Left ventricle myocardium superior (tissue), 1 donor: ENCODE measurements around the gene SLC16A14. TPM values are rescaled to one million over a fixed set of nuclear protein-coding genes. Genes with fewer than 3 reads are reported as not detected.
"Not testable (repeated sequence)": the region's sequence is repeated elsewhere in the genome, so short reads cannot be mapped to it uniquely, and the experiment has no call there.

ENCODE experiments used
- ATAC-seq: fragments of 200-7000 bp; cut with Tn5 transposase; one replicate; pipeline ENCODE4 v1.9.1; 2020; ENCODE audit warnings: mild to moderate bottlenecking, moderate library complexity
- DNase-seq: peaks from one replicate; pipeline ENCODE4 v3.0.0-alpha.2; 2020
- intact Hi-C: fragments of 100-400 bp; cut with micrococcal nuclease; formaldehyde crosslinking; loops from one replicate; pipeline ENCODE4 v1.11.0; 2022
- long read RNA-seq: library from polyadenylated mRNA; unstranded; transcript quantifications from one replicate; pipeline ENCODE4 v2.0.0, GENCODE V29; 2021
- total RNA-seq: library from RNA; stranded (reverse); fragmentation: NEBNext Ultra II Directional; extraction: Animal tissue kit (Norgen Biotek cat#: 25700); gene quantifications from one replicate; pipeline ENCODE4 v1.2.1, GENCODE V29; 2021
- donor health status: DM: no; HTN: yes; CAD: no; lungs with severe emphysema.

SLC16A14 gene, protein sequence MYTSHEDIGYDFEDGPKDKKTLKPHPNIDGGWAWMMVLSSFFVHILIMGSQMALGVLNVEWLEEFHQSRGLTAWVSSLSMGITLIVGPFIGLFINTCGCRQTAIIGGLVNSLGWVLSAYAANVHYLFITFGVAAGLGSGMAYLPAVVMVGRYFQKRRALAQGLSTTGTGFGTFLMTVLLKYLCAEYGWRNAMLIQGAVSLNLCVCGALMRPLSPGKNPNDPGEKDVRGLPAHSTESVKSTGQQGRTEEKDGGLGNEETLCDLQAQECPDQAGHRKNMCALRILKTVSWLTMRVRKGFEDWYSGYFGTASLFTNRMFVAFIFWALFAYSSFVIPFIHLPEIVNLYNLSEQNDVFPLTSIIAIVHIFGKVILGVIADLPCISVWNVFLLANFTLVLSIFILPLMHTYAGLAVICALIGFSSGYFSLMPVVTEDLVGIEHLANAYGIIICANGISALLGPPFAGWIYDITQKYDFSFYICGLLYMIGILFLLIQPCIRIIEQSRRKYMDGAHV
- 4.0 TPM for total RNA-seq
- long read RNA-seq, full-length matches to known transcripts: 3 of 7 reads
- long read RNA-seq, partial matches to known transcripts: 2 of 7 reads
- long read RNA-seq, other reads (novel, unspliced or antisense): 2 of 7 reads

DNA sequence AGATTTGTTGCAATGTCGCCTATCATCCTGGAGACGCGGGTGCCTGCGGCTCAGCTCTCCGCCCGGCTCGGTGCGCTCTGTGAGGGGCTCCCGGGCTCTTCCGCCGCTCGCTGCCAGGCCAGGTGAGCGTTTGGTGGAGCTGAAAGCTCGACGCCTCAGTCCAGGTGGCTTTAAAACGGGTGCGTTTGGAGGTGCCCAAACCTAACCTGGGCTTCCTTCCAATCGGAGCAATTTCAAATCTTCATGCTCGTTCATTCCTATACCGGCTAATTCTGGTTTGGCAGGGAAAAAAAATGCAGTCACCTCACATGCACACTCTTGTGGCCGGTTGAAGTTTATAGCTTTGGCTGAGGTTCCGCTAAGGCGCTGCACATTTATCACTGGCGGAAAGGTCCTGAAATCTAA is at the start of gene SLC16A14:
Gene SLC16A14 (minus strand): TSS at position 274 of the 405 bp plus-strand sequence. CDS start 9,572 bp downstream, outside the sequence.
- ATAC-seq (peak; percentile 70), DNase-seq (no peak)
- intact Hi-C loops: no loop called here

DNA sequence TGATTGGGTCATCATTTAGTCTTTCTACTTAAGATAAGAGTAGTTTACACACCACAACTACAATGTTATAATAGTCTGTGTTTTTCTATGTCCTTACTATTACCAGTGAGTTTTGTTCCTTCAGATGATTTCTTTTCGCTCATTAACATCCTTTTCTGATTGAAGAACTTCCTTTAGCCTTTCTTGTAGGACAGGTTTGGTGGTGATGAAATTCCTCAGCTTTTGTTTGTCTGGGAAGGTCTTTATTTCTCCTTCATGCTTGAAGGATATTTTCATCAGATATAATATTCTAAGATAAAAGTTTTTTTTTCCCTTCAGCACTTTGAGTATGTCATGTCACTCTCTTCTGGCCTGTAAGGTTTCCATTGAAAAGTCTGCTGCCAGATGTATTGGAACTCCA is 38.0 kb upstream of the SLC16A14 start:
- no peak for ATAC-seq
- no peak for DNase-seq
- intact Hi-C loops: no loop called here

DNA sequence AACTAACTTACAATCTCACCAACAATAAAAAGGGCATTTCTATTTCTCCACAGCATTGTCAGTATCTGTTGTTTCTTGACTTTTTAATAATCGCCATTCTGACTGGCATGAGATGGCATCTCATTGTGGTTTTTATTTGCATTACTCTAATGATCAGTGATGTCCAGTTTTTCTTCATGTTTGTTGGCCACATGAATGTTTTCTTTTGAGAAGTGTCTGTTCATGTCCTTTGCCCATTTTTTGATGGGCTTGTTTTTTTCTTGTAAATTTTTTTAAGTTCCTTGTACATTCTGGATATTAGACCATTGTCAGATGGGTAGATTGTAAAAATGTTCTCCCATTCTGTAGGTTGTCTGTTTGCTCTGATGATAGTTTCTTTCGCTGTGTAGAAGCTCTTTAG is 33.2 kb upstream of the SLC16A14 start:
- DNase-seq, ATAC-seq, intact Hi-C loops: not testable (repeated sequence)

DNA sequence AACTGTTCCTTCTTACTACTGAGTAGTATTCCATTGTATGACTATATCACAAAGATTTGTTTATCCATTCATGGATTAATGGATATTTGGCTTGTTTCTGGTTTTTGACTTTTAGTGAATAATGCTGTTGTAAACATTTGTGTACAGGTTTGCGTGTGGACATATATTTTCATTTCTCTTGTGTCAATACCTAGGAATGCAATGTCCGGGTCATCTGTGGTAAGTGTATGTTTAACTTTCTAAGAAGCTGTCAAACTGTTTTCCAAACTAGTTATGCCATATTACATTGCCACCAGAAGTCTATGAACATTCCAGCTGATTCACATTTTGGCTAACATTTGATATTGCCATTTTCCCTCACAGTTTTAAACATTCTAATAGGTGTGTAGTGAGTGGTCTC is 29.1 kb upstream of the SLC16A14 start:
- DNase-seq (no peak), ATAC-seq (no peak)
- intact Hi-C loops: no loop called here

DNA sequence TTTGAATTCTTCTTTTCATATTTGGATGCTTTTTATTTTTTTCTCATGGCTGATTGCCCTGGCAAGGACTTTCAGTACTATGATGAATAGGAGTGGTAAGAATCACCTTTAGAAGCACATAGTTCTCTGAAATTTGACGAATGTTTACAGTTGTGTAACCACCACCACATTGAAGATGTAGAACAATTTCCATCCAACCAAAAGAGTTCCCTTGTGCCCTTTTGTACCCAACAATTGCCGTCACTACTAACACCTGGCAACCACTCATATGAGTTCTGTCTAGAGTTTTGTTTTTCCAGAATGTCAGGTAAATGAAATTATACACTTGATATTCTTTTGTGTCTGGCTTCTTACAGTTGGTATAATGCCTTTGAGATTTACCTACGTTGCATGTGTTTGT is 28.7 kb upstream of the SLC16A14 start:
- no peak for DNase-seq
- intact Hi-C loops: no loop called here
- no peak for ATAC-seq

DNA sequence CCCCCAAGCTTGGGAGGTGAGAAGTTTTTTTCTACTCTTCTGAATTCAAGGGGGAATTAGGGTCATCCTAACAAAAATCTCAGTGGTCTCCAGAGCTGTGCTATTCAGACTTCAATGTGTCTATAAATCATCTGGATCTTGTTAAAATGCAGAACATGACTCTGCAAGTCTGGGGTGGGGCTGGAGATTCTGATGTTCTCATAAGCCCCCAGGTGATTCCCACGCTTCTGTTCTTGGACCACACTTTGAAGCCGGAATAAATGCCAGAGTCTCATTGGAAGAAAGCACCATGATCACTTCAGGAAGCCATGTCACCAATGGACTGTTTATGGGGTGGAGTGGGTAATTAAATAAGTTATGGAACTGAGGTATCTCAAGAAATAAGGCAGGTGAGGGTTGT is 22.2 kb upstream of the SLC16A14 start:
- intact Hi-C loops: no loop called here
- ATAC-seq (no peak), DNase-seq (no peak)

DNA sequence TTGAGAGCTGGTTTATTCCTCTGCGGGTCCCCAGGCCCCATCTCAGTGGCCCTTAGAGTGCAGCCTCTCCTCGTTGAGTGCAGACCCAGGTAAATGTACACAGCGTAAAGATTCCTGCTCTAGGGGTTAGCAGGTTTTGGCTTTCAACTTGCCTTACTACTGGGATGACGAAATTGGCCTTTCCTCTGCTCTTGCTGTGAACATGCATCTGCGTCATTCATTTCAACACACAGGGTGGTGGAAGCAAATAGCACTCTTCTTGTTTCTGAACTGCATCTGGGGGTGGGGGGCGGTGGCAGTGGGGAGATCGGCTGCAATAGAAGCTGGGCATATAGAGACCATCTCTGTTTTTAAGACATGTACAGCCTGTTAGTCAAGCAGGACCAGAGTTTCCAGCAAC is 16.5 kb upstream of the SLC16A14 start:
- DNase-seq (no peak), ATAC-seq (no peak)
- intact Hi-C loops: no loop called here

DNA sequence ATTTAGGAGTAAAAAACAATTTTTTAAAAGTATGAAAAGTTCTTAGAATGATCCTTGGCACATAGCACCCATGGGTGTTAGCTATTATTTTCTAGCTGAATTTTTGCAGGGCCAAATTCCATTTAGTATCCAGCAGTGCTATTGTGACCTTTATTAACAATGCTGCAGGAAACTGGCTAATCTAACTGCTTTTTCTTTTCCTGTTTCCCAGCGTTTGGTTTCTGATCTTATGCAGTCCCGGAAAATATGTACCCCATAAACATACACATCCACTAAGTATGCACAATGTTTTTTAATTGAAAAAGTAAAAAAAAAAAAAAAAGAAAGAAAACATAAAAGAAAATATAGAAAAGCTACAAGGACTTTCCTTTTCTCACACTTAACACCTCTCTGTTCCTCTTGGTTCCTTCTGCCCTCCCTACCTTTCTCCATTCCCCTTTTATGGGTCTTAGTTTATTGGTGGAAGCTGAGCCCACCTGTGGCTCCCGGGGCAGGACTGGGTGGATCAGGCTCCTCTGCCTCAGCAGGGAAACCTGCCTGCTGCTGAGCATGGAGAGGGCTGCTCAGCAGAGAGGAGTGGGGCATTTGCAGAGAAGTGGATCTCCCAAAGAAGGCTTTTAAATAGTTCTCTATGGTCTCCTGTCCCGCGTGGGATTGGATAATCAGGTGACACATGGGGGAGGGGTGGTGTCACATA is 9.3 kb upstream of the SLC16A14 start:
- DNase-seq (no peak), ATAC-seq (no peak)
- intact Hi-C loops: no loop called here

DNA sequence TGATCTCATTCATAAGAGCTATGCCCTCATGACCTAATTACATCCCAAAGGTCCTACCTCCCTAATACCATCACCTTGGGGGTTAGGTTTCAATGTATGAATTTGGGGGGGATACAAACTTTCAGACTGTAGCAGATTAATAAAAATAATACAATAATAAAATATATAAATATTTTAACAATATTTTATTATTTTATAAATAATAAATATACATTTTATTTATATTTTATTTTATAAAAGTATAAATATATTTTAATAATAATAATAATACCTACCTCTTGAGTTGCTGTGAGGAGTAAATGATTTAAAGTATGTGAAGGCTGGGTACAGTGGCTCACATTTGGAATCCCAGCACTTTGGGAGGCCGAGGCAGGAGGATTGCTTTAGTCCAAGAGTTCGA is 8.1 kb upstream of the SLC16A14 start:
- ATAC-seq: no peak
- intact Hi-C loops: no loop called here
- no peak for DNase-seq

DNA sequence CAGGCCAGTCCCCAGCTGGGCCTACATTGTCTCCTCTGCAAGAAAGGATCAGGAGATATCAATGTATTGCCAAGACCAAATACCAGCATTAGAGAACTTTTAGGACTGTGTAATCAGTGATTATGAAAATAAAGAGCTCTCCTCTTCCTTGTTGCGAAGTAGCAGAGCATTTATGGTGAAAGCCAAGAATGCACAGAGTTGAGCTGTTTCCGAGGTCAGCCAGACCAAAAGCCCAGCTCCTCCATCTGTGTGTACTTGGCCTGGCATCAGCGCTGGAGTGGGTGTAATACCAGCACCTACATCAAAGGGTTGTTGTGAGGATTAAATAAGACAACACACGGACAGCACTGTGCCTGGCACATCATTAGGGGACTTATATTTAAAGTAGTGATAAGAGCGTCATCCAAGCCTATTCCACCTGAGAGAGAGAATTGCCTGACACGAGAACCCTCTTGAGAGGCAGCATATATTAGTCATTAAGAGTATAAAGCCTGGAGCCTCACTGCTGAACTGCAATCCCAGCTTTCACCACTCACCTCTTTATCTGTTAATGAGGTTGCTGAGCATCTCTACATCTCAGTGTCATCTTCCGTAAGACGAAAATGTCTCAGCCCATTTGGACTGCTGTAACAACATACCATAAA is 7.4 kb upstream of the SLC16A14 start:
- intact Hi-C loops: no loop called here
- DNase-seq (no peak), ATAC-seq (no peak)

DNA sequence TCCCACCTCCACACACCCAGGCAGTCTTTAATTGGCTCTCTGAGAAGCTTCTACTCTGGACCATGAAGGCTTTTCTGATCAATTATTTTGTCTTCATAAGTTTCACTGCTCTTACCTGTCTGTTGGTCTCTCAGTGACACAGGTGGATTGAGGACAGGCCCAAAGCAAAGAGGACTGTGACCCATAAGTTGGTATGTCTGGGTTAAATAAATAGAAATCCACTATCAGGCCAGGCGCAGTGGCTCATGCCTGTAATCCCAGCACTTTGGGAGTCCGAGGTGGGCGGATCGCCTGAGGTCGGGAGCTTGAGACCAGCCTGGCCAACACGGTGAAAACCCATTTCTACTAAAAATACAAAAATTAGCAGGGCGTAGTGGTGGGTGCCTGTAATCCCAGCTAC is 2.7 kb upstream of the SLC16A14 start:
- intact Hi-C loops: no loop called here
- no peak for DNase-seq
- ATAC-seq: no peak

DNA sequence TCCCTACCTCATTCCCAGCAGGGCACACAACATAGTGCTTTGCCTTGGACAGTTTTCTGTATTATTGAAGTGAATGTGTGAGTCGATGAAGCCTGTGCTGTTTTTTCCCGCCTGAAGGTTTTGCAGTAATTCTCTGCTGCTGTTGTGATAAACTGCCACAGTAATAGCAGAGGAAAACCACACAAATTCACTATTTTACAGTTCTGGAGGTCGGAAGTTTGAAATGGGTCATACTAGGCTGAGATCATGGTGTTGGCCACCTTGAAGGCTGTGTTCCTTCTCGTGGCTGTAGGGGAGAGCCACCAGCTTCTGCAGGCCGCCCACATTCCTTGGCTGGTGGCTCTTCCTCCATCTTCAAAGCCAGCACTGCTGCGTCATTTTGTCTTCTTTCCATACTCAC is 678 bp upstream of the SLC16A14 start:
- ATAC-seq (no peak), DNase-seq (no peak)
- intact Hi-C loops: no loop called here

DNA sequence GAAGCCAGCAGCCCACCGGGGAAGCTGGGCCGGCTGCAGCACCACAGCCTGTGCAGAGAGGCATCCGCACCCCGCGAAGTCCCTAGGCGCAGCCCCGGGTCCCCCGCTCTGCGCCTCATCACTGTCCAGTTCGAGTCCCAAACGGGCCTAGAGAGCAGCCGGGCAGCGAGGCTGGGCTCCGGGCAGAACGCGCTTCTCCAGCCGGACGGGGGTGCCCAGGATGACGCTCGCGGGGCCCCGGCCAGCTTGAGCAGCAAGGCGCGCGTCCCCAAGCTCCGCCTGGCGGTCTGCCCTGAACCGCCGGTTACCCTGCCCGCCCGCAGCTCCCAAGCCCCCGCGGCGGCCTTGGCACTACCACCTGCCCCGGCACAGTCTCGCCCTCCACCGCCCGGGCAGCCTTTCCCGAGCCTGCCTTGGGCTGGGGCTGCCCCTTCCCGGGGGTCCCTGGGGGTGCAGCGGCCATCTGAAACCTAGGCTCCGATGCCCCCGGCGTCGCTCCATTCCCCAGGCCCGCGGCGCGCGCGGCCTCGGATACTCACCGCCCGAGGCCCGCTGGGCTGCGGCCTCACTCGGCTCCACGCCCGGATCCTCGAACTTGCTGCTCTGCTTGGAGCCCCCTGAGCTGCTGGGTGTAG is 591 bp downstream of the SLC16A14 start:
- DNase-seq: peak; percentile 75
- intact Hi-C loops: no loop called here
- ATAC-seq: peak; percentile 80

DNA sequence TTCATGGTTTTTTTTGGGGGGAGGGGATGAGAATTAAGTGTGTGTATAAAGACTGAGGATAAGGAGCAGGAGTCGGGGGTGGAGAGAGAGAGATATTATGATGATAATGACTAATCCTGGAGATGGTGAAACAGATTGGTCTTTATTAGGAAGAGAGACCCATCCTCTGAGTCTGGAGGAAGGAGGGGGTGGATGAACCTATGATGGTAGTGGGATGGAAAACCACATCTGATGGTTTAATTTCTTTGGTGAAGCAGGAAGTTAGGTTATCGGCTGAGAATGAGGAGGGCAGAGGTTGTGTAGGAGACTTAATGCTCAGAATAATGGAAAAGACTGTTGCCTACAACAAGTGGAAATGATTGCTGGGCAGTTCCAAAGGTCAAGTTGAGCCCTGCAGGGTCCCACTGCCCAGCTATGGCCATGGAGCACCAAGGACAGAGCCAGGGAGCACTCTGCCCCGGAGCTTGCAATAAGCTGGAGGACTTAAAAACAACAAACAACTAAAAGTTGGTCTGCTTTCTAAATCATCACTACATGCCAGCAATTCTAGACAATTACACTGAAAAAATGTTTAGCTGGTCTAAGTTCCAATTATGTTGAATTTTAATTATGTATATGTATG is 7.9 kb downstream of the SLC16A14 start:
- intact Hi-C loops: no loop called here
- no peak for ATAC-seq
- DNase-seq: no peak

DNA sequence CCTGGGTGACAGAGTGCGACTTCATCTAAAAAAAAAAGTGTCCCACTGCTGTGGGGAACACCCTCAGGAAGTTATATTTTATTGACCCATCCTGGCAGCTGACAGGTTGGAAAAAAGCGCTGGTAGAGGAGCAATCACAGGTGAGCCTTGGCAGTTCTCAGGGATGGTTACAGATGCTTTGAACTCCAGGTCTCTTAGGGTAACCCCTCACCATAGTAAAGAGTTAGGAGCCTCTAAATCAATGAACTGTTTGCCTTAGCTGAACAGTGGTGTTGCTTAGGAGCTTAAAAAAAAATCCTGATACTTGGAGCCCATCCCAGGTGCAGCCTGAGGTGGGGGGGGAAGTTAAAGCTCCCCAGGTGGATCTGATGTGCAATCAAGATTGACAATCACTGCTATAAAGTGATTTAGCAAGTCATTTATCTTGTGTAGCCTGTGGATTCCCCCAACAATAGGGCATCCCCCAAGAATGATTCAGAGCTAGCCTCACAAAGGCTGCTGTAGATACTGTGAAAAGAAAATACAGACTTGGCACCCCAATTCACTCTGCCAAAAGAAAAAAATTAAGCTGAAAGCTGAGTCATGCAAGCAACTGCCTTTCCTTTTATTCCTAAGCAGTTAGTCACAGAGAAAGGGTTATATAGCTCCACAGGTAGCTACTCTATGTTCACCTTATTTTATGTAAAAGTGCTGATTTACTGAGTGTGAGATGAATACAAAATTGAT is 14.8 kb downstream of the SLC16A14 start:
- intact Hi-C loops: no loop called here
- no peak for ATAC-seq

DNA sequence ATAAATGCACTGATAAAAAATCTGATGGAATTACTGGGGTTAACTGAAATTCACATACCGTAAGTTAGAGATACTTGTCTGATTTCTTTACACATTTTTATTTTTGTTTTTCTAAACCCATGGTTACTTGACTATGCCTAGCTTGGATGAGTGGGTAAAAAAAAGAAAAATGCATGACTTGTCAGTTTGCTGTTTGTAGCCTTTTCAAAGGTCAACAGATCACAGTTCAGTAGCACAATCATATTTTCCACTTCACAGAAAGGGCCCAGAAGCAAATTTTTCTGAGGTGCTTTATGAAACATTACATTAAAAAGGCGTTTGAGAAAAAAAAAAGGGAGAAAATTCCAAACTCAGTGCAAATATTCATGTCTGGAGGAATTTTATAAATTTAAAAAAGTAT is 16.4 kb downstream of the SLC16A14 start:
- no peak for DNase-seq
- ATAC-seq: no peak
- intact Hi-C loops: no loop called here

More for the DNA sequence above, 14.8 kb downstream of the SLC16A14 start:
- no peak for DNase-seq

DNA sequence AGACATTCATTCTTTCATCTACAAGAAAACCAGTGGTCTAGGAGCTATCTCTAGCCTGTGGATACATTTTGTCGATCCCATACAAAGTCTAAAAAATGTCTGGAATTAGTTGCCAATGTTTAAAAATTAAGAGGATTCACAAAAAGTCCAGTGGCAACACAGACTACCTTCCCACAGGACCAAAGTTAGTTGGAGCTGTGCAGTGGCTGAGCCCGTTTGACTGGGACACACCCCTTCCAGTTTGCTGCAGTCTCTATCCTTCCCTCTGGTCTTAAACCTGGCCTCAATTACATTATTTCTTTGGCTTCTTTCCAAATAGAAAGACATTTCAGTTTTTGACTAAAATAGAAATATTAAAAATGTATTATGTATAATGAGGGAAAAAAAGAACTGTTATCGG is 18.6 kb downstream of the SLC16A14 start:
- intact Hi-C loops: no loop called here
- peak; percentile 50 for ATAC-seq
- no peak for DNase-seq

DNA sequence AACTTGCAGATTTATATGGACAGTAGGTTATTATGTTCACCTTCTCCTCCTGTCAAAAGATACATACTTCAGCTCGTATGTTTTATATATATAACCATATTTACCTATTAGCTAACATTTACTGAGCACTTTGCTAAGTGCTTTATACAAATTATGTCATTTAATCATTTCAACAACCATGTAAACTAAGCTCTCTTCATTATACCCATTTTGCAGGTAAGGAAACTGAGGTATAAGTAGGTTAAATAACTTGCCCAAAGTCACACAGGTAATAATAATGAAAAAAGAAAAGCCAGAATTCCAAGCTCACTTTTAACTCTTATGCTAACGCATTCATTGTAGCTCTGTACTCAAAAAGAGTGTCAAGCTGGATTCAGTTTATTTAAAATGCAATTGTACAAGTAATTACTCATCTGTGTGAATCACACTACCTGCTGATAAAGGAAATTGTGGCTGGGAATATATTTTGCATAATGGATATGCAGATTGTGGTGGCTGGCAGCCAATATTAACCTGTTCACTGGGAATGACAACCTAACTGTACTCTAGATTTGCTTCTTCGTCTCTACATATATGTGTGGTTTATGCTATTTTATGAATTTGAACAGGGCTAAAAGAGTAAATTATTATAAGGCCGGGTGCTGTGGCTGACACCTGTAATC is 20.6 kb downstream of the SLC16A14 start:
- intact Hi-C loops: no loop called here
- DNase-seq (no peak), ATAC-seq (no peak)
